PFSK-1 (cell line): ENCODE measurements around the gene NRDC.

Experiments
- POLR2AphosphoS5 ChIP-seq: IDR thresholded peaks from 2 replicates; pipeline ENCODE4 v1.6.1; 2012; ENCODE audit warnings: low read depth, mild to moderate bottlenecking, control low read depth, low read length, moderate library complexity
- TAF1 ChIP-seq: IDR thresholded peaks from 2 replicates; pipeline ENCODE4 v1.6.1; 2012; ENCODE audit warnings: low read length, control low read depth, borderline replicate concordance; ENCODE audit not compliant: insufficient read depth

- TF ChIP-seq POLR2AphosphoS5: no peak
- TF ChIP-seq TAF1: no peak
Observed at GRCh38 chr1:51833700-51834099, 44.8 kb downstream of the NRDC start.
